Endodermal cell (in vitro differentiated cells): ENCODE results near the gene DENND6B. TPM values are rescaled to one million over a fixed set of nuclear protein-coding genes. Genes with fewer than 3 reads are reported as not detected.

Source experiments
- DNase-seq: peaks from one replicate; pipeline ENCODE4 v3.0.0-alpha.2; 2017
- H3K27ac ChIP-seq: 2 replicates; pipeline ENCODE4 v1.5.1; 2013; ENCODE audit warnings: mild to moderate bottlenecking, low read depth, low read length, moderate library complexity
- H3K27me3 ChIP-seq: 2 replicates; pipeline ENCODE4 v1.6.1; 2013; ENCODE audit warnings: mild to moderate bottlenecking, low read length, moderate library complexity; ENCODE audit not compliant: insufficient read depth, control insufficient read depth, poor library complexity, severe bottlenecking
- H3K36me3 ChIP-seq: 2 replicates; pipeline ENCODE4 v1.7.0; 2013; ENCODE audit warnings: mild to moderate bottlenecking, low read length, moderate library complexity; ENCODE audit not compliant: control insufficient read depth, insufficient read depth
- H3K4me1 ChIP-seq: one replicate; pipeline ENCODE4 v1.7.0; 2013; ENCODE audit warnings: low read length; ENCODE audit not compliant: control insufficient read depth, insufficient read depth
- H3K4me3 ChIP-seq: 2 replicates; pipeline ENCODE4 v1.5.1; 2013; ENCODE audit warnings: mild to moderate bottlenecking, low read length, moderate library complexity
- H3K9ac ChIP-seq: 2 replicates; pipeline ENCODE4 v1.6.1; 2013; ENCODE audit warnings: mild to moderate bottlenecking, low read length, moderate library complexity; ENCODE audit not compliant: poor library complexity, severe bottlenecking; ENCODE audit errors: extremely low read depth
- H3K9me3 ChIP-seq: 2 replicates; pipeline ENCODE4 v1.6.1; 2013; ENCODE audit warnings: mild to moderate bottlenecking, low read length, moderate library complexity; ENCODE audit not compliant: control insufficient read depth
- H3K27ac Mint-ChIP-seq: 2 replicates; pipeline ENCODE4 v1.8.0; 2020; ENCODE audit warnings: mixed read lengths
- H3K27me3 Mint-ChIP-seq: 2 replicates; pipeline ENCODE4 v1.8.0; 2021; ENCODE audit warnings: mild to moderate bottlenecking, mixed read lengths; ENCODE audit not compliant: insufficient read depth
- H3K36me3 Mint-ChIP-seq: 2 replicates; pipeline ENCODE4 v1.8.0; 2020; ENCODE audit warnings: low read depth, mixed read lengths
- H3K4me1 Mint-ChIP-seq: 2 replicates; pipeline ENCODE4 v1.8.0; 2020; ENCODE audit warnings: mixed read lengths
- H3K4me3 Mint-ChIP-seq: 2 replicates; pipeline ENCODE4 v1.8.0; 2020; ENCODE audit warnings: mild to moderate bottlenecking, moderate library complexity, mixed read lengths
- H3K9me3 Mint-ChIP-seq: 2 replicates; pipeline ENCODE4 v1.8.0; 2020; ENCODE audit warnings: mild to moderate bottlenecking, mixed read lengths
- WGBS, 2 experiments: methylation state at CpG; one replicate each; pipeline versions ENCODE4 v1.1.5 to v1.1.7; 2013; ENCODE audit warnings: missing lambda C conversion rate in 2 of 2, mixed read lengths in 1 of 2; ENCODE audit not compliant: insufficient coverage in 1 of 2, insufficient read length in 1 of 2; 5-methylcytosine and 5-hydroxymethylcytosine counted together
- total RNA-seq, 2 donors: library from RNA; stranded (reverse); fragmentation: NEBNext Ultra II Directional in 1 of 2; extraction: Animal tissue kit (Norgen Biotek cat#: 25700) in 1 of 2; gene quantifications; 2 replicates in 1 of 2; 3 replicates in 1 of 2; pipeline ENCODE4 v1.2.1, GENCODE V29; 2021
- TF ChIP-seq, protein P1 (sequence below): fragments of 200-600 bp; sonication (generic); conservative IDR thresholded peaks from 2 replicates; pipeline ENCODE4 v1.5.0; 2021; ENCODE audit warnings: antibody characterized with exemption, mild to moderate bottlenecking

The DENND6B gene
- total RNA-seq, 2 donors from 2014 or later, result 8.3 to 14.2 TPM

DNA sequence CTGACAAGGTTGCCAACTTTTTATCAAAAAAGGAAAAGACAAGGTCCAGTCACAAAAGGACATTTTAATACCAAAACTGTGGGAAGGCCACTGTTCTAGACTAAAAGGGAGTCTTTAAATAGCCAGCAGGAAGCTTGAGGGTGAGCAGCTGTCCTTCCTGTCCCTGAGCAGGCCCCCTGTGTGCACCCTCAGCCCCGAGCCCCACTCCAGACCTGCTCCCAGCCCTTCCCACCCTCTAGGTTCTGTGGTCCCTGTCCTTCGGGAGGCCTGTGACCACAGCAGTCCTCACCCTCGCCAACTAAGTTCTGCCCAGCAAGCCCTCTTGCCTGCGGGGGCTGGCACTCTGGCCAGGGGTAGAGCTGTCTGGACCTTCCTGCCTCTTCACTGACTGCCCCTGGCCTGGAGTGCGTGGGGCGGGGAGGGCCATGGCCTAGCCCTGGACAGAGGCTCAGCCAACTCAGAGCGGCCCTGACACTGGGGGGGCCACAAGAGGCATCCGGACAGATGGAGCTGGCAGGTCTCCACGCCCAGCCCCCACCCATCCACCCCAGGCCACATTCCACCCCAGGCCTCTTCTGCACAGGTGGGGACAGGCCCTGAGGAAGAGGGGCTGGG, 17.7 kb downstream of the DENND6B start:
- TF ChIP-seq, protein P1, sequence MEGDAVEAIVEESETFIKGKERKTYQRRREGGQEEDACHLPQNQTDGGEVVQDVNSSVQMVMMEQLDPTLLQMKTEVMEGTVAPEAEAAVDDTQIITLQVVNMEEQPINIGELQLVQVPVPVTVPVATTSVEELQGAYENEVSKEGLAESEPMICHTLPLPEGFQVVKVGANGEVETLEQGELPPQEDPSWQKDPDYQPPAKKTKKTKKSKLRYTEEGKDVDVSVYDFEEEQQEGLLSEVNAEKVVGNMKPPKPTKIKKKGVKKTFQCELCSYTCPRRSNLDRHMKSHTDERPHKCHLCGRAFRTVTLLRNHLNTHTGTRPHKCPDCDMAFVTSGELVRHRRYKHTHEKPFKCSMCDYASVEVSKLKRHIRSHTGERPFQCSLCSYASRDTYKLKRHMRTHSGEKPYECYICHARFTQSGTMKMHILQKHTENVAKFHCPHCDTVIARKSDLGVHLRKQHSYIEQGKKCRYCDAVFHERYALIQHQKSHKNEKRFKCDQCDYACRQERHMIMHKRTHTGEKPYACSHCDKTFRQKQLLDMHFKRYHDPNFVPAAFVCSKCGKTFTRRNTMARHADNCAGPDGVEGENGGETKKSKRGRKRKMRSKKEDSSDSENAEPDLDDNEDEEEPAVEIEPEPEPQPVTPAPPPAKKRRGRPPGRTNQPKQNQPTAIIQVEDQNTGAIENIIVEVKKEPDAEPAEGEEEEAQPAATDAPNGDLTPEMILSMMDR, result no peak
- WGBS, 2 experiments, result 84% methylated on average over 9 of the region's 9 CpGs; no CpG with 5 or more reads in 1 of the 2 experiments
- H3K27ac ChIP-seq, result peak overlapping the region; percentile 62

DNA sequence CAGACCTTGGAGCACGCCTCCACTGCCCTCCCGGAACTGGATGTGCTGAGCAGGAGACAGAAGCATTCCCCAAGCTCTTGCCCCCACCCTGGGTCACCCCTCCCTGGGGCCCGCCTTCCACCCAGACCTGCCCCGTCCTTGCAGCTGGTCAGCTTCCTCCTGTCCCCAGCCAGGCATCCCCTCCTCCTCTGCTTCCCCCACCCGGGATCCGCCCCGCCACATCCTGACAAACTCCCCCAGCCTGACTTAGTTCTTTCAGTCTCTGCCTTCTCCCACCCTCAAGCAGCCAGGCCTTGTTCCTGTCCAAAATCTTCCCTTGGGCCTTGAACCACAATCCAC, 18.2 kb downstream of the DENND6B start:
- peaks cover 3% of the 10 kb centered on the region for H3K4me1 ChIP-seq
- H3K9me3 ChIP-seq, result no peaks in the 10 kb centered on the region
- peak overlapping the region; percentile 62 for H3K27ac ChIP-seq
- H3K27me3 ChIP-seq, result no peaks in the 10 kb centered on the region
- WGBS, 2 experiments, result 77 to 80% methylated on average over 1 to 7 of the region's 7 CpGs
- H3K9me3 Mint-ChIP-seq, result no peaks in the 10 kb centered on the region
- H3K36me3 ChIP-seq, result no peaks in the 10 kb centered on the region
- H3K4me3 ChIP-seq, result no peak overlapping the region
- TF ChIP-seq, protein P1, result no peak
- H3K27me3 Mint-ChIP-seq, result peaks cover 2% of the 10 kb centered on the region
- DNase-seq, result peak; percentile 68
- no peaks in the 10 kb centered on the region for H3K36me3 Mint-ChIP-seq
- H3K27ac Mint-ChIP-seq, result peak overlapping the region; percentile 56
- peak overlapping the region; percentile 67 for H3K4me3 Mint-ChIP-seq
- H3K4me1 Mint-ChIP-seq, result peaks cover 14% of the 10 kb centered on the region
- no peak overlapping the region for H3K9ac ChIP-seq

More for the DNA sequence above, 17.7 kb downstream of the DENND6B start:
- peak overlapping the region; percentile 56 for H3K27ac Mint-ChIP-seq
- H3K36me3 Mint-ChIP-seq, result no peaks in the 10 kb centered on the region
- H3K36me3 ChIP-seq, result no peaks in the 10 kb centered on the region
- H3K27me3 ChIP-seq, result no peaks in the 10 kb centered on the region
- H3K9me3 Mint-ChIP-seq, result no peaks in the 10 kb centered on the region
- no peak overlapping the region for H3K9ac ChIP-seq
- H3K4me1 ChIP-seq, result peaks cover 3% of the 10 kb centered on the region
- peak overlapping the region; percentile 67 for H3K4me3 Mint-ChIP-seq
- no peak for DNase-seq
- H3K4me1 Mint-ChIP-seq, result peaks cover 13% of the 10 kb centered on the region
- H3K27me3 Mint-ChIP-seq, result peaks cover 2% of the 10 kb centered on the region
- H3K4me3 ChIP-seq, result no peak overlapping the region
- H3K9me3 ChIP-seq, result no peaks in the 10 kb centered on the region

DNA sequence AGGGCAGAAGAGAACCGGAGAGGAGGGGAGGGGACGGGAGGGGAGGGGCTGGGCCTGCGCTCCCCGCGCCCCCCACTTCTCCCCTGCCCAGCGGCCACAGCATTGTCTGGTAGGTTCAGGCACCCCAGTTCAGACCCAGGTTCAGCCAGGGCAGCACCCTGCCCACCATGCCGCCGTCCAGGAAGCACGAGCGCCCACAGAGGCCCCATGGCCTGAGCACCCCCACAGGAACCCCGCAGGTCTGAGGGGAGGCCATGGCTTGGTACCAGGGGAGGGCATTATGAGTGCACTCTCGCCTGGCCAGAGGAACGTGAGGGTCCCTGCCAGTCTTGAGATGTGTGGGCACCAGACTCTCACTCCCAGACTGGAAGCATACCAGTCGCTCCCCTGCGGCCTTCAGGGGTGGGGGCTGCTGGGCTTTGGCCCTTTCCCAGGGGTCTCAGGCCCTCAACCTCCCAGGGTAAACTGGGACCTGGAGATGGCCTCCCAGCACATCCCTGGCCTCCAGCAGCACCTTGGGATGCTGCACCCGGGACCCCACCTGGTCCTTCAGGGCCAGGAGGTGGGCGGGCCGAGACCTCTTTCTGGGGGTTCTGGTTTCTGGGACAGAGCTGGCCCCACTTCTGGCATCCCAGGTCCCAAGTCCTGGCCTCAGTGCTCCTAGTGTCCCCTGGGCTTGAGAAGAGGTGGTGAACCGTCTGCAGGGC, 18.8 kb downstream of the DENND6B start:
- Histone ChIP-seq H3K4me1 (peaks cover 3% of the 10 kb centered on the region), H3K36me3 (no peaks in the 10 kb centered on the region), H3K9ac (no peak overlapping the region), H3K27ac (peak overlapping the region; percentile 17), H3K27me3 (no peaks in the 10 kb centered on the region), H3K4me3 (no peak overlapping the region), H3K9me3 (no peaks in the 10 kb centered on the region)
- DNase-seq, result no peak
- no peak overlapping the region for H3K27ac Mint-ChIP-seq
- 88 to 91% methylated on average over 10 to 18 of the region's 19 CpGs for WGBS, 2 experiments
- peak overlapping the region; percentile 67 for H3K4me3 Mint-ChIP-seq
- no peaks in the 10 kb centered on the region for H3K36me3 Mint-ChIP-seq
- H3K4me1 Mint-ChIP-seq, result peaks cover 14% of the 10 kb centered on the region
- H3K9me3 Mint-ChIP-seq, result no peaks in the 10 kb centered on the region
- H3K27me3 Mint-ChIP-seq, result peaks cover 2% of the 10 kb centered on the region
- TF ChIP-seq, protein P1, result no peak
